ENCODE measurements around the gene NPSR1.

Gene NPSR1

DNA sequence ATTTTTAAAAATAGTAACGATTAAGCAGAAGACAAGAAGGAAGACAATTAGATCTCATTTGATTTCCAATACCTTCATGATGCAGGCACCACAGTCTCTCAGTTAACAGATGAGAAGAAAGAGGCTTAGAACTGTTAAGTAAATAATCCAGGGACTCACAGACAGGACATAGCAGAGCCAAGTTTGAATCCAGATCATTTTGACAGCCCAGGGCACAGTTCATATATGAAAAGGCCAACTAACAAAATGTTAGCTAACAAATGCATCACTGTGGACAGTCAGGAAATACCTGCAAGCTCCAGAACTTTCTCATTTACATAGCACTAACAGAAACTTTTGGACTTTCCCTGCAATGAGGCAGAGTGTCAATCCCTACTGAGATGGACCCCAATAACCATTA is 4.2 kb upstream of the NPSR1 start:
- no peak for DNase-seq (ENCODE audit: low read depth)
- H3K4me3 ChIP-seq (ENCODE audit: low read depth, low read length), result no peak overlapping the region
- TF ChIP-seq, protein P1, sequence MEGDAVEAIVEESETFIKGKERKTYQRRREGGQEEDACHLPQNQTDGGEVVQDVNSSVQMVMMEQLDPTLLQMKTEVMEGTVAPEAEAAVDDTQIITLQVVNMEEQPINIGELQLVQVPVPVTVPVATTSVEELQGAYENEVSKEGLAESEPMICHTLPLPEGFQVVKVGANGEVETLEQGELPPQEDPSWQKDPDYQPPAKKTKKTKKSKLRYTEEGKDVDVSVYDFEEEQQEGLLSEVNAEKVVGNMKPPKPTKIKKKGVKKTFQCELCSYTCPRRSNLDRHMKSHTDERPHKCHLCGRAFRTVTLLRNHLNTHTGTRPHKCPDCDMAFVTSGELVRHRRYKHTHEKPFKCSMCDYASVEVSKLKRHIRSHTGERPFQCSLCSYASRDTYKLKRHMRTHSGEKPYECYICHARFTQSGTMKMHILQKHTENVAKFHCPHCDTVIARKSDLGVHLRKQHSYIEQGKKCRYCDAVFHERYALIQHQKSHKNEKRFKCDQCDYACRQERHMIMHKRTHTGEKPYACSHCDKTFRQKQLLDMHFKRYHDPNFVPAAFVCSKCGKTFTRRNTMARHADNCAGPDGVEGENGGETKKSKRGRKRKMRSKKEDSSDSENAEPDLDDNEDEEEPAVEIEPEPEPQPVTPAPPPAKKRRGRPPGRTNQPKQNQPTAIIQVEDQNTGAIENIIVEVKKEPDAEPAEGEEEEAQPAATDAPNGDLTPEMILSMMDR (conservative IDR thresholded peaks at IDR 0.05; ENCODE audit: low read depth, low read length), result no peak

GRCh38 chr7:34655384-34655783 is 2.6 kb upstream of the NPSR1 start:
- no peak overlapping the region for H3K4me3 ChIP-seq (ENCODE audit: low read depth, low read length)
- TF ChIP-seq, protein P1 (conservative IDR thresholded peaks at IDR 0.05; ENCODE audit: low read depth, low read length), result no peak
- no peak for DNase-seq (ENCODE audit: low read depth)

DNA sequence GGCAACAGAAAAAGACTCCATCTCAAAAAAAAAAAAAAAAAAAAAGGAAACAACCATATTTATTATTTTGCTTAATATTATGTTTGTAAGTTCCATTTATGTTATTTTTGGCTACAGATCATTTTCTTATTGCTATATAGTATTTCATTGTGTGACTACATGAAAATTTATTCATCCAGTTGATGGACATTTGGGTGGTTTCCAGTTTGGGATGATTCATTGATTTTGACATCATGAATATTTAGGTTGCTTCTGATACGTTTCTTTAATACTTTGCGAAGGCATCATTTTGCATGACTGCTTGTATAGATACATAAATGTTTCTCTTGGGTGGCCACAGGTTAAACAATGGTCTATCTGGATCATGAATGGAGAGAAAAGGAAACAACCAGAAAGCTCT is 2.0 kb upstream of the NPSR1 start:
- no peak for DNase-seq (ENCODE audit: low read depth)
- no peak overlapping the region for H3K4me3 ChIP-seq (ENCODE audit: low read depth, low read length)
- TF ChIP-seq, protein P1 (conservative IDR thresholded peaks at IDR 0.05; ENCODE audit: low read depth, low read length), result no peak

DNA sequence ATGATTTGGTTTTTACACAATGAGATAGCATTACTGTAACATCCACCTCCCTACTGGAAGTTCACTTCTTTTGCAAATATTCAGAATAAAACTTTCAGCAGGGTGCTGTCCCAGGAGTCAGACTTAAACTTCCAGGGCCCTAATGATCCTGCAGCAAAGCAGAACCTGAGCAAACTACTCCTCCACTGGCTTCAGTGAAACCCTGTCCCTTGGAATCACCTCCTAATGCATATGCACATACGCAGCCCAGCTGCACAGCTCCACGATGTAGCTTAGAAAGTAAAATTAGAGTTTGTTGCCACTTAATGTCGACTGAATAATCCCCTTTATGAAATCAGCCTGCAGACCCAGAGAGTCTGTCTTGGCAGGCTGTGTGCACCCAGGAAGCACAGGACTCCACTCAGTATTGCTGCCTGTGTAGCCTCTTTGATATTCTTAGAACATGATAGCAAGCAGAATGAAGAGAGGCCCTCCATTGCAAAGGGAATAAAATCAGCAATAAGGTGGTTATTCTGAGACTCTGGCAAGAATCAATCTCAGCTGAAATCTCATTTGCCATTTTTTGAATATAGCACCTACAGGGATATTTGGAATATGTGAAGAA is 1.6 kb downstream of the NPSR1 start:
- TF ChIP-seq, protein P1 (conservative IDR thresholded peaks at IDR 0.05; ENCODE audit: low read depth, low read length), result no peak
- H3K4me3 ChIP-seq (ENCODE audit: low read depth, low read length), result no peak overlapping the region
- DNase-seq (ENCODE audit: low read depth), result no peak

GRCh38 chr7:34662058-34662708 is 4.2 kb downstream of the NPSR1 start:
- no peak for DNase-seq (ENCODE audit: low read depth)
- TF ChIP-seq, protein P1 (conservative IDR thresholded peaks at IDR 0.05; ENCODE audit: low read depth, low read length), result no peak
- no peak overlapping the region for H3K4me3 ChIP-seq (ENCODE audit: low read depth, low read length)

DNA sequence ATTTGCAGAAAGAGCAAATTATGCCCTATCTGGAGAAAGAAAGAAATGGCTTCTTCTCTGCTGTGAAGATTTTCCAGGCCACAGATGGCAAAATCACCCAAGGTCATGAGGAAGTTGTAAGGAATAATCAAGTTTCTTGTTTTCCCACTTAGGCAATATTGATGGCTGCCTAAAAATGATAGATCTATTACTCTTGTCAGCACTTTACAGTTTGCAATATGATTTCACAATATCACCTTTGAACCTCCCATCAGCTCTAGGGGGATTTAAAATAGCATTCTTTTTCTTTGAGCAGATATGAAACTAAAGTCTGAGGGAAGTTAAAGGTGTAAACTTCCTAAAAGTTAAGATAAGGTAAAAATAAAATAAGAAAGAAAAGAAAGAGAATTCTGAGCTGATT is 6.7 kb downstream of the NPSR1 start:
- TF ChIP-seq, protein P1 (conservative IDR thresholded peaks at IDR 0.05; ENCODE audit: low read depth, low read length), result no peak
- H3K4me3 ChIP-seq (ENCODE audit: low read depth, low read length), result no peak overlapping the region
- no peak for DNase-seq (ENCODE audit: low read depth)

- no peak overlapping the region for H3K4me3 ChIP-seq (ENCODE audit: low read depth, low read length)
- DNase-seq (ENCODE audit: low read depth), result peak; percentile 4
- TF ChIP-seq, protein P1 (conservative IDR thresholded peaks at IDR 0.05; ENCODE audit: low read depth, low read length), result no peak
Measured at GRCh38 chr7:34672430-34672829, 14.4 kb downstream of the NPSR1 start.

Measured in choroid plexus epithelial cell (primary cell).